ENCODE results near the gene MYL10.
"Not testable (repeated sequence)": the region's sequence is repeated elsewhere in the genome, so short reads cannot be mapped to it uniquely, and the experiment has no call there.

The MYL10 gene

DNA sequence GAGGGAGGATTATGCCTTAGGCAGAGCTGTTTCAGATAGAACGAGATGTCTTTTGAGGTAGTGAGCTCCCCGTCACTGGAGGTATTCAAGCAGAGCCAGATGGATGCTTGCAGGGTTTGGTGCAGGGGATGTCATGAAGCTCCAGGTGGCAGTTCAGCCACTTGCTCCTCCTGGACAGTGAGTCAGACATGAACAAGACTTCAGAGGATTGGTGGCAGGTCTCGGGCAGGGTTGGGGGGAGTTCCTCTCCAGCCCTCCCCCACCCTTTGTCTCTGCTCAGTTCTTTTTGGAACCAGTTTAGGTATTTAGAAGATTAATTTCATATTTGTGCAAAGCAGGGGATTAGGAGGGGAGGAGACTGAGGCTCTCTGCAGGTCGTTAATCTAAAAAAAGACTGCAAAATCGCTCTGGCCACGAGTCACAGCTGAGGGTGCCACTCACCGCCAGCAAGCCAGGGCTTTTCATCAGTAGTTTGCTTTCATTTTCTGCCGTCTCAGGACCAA lies 21.5 kb upstream of the MYL10 start:
- DNase-seq, result no peak

DNA sequence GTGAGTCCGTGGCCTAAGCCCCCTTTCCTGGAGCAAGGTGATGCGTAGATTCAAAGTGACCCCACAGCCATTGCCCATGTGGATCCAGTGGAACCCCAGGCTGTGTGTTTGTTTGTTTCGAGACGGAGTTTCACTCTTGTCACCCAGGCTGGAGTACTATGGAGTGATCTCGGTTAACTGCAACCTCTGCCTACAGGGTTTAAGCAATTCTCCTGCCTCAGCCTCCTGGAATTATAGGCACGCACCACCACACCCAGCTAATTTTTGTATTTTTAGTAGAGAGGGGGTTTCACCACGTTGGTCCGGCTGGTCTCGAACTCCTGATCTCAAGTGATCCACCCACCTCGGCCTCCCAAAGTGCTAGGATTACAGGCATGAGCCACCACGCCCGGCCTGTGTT lies 18.8 kb upstream of the MYL10 start:
- DNase-seq, result not testable (repeated sequence)

DNA sequence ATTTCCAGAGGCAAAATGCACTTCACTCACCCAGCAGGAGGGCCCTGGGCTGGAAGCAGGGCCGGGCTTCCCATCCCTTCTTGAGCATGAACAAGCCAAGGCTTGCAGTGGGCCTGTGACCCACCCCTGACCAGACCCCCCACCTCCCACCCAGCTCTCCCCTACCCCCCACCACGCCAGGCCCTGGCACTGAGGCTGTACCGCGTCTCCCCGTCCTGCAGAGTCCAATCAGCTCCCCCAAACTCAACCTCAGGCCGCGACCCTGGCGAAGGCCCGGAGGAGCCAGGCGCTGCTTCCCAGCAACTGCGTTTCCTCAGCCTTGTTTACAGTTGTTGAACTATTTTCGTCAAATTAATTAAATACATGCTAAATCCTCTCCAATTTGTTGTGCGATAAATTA lies 16.9 kb upstream of the MYL10 start:
- no peak for DNase-seq

DNA sequence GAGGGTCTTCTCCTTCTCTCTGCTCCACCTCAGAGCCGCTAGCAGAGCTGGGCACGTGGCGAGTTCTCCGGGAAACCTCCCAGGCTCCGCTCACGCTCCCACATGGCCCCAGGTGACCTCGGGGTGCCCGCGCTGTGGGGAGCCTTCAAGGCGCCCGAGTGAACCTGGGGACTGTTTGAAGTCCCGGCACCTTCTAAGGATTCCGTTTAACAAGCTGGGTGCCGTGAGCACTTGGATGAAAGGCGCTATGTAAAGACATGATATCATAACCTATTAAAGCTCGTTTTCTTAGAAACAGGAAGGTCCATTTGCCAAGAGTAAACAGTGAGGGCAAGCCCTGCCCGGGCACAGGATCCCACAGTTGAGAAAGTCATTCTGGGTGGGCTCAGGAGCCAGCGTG lies 15.8 kb upstream of the MYL10 start:
- DNase-seq, result no peak

DNA sequence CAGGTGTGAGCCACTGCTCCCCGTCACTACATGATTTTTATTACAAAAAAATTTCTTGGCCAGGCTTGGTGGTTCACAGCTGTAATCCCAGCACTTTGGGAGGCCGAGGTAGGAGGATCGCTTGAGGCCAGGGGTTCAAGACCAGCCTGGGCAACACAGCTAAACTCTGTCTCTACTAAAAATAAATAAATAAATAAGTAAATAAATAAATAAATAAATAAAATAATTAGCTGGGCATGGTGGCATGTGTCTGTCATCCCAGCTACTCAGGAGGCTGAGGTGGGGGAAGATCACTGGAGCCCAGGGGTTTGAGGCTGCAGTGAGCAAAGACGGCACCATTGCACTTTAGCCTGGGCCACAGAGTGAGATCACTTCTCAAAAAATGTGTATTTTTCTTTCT lies 10.0 kb upstream of the MYL10 start:
- not testable (repeated sequence) for DNase-seq

- no peak for DNase-seq
These were observed 7.9 kb upstream of the MYL10 start for GRCh38 chr7:101636822-101637623.

GRCh38 chr7:101635484-101635883 lies 6.4 kb upstream of the MYL10 start:
- DNase-seq, result no peak

GRCh38 chr7:101634196-101634717 lies 5.2 kb upstream of the MYL10 start:
- DNase-seq, result no peak

- DNase-seq, result no peak
These were observed 4.4 kb upstream of the MYL10 start for GRCh38 chr7:101633511-101633910.

DNA sequence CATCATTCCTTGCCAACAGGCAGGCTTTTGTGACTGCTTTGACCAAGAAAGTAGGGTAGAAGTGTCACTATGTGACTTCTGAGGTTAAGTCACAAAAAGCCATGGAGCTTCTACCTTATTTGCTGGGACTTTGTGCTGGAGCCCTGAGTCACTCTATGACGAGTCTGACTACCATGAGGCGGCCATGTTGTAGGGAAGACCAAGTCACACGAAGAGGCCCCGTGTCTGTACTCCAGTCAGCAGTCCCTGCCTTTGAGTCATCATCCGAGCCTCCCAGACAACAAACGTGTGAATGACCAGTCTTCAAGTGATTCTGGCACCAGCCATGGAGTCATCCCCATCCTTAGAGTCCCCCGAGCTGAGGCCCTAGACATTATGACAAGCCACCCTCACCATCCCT lies 3.5 kb upstream of the MYL10 start:
- no peak for DNase-seq

GRCh38 chr7:101631224-101631714 lies 2.2 kb upstream of the MYL10 start:
- no peak for DNase-seq

DNA sequence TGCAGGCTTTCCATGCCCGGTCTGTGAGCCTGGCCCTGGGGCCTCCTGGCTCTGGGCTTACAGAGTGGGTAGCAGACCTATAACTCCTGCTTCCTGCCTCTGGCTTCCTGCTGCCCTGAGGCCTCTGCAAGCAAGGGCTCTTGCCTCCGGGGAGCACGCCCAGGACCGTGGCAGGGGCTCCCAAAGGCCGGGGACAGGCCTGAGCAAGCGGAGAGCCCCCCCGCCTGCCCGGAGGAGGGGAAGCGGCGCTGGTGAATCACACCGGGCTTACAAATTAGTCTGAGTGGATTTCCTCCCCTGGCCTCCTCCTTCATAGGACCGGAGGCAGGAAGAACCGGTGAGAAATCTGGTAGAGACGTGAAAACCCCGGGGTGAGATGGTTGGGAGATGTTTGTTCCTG lies 1.5 kb upstream of the MYL10 start:
- peak; percentile 2 for DNase-seq

DNA sequence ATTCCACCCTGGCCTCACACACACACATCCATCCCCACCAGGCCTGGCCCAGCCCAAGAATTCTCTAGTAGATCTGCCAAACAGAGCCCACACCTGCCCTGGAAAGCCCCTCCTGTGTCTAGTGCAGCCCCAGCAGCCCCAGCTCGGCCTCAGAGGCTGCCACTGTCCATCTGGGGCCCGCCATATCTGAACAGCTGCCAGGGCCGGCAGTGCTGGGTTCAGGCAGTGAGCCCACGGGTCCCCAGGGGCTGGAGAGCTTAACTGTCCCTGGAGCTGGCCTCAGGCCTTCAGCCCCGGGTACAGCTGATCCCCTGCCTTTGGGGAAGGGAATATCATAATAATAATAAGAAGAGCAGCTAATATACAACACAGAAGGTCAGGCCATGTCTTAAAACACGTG lies 574 bp downstream of the MYL10 start:
- DNase-seq, result no peak

- no peak for DNase-seq
These were observed 2.3 kb downstream of the MYL10 start for GRCh38 chr7:101626758-101627157.

GRCh38 chr7:101626069-101626671 lies 2.9 kb downstream of the MYL10 start:
- DNase-seq, result no peak

DNA sequence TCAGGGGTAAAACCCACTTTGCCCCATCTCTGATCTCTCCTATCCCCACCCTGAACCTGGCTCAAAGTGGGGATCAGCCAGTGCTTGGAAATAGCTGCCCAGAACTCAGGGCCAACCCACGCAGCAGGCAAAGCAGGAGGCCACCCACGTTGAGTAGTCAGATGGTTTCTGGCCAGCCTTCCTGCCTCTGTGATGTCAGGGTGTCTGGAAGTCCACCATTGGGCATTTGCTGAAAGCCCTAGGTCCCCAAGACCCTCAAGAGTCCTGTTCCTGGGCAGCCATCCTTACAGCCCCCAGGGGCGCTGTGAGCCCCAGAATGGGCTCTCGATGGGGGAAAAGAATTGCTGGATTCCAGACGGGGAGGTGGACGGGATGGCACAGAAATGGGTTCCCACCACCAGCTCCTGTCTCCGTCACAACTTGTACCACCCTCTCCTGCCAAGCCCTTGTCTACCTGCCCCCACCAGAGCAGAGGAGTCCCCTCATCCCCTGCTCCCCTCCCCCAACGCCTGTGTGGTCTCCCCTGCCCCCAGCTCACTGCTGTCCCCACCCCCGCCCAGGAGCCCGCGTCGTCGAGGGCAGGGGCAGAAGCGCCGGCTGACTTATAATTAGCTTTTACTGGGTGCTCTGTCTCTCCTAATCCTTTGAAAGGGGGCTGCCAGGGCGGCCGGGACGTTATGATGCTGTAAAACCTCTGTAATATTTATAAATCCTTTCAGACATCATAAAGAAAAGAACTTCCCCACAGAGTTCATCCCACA lies 3.9 kb downstream of the MYL10 start:
- peak; percentile 11 for DNase-seq

DNA sequence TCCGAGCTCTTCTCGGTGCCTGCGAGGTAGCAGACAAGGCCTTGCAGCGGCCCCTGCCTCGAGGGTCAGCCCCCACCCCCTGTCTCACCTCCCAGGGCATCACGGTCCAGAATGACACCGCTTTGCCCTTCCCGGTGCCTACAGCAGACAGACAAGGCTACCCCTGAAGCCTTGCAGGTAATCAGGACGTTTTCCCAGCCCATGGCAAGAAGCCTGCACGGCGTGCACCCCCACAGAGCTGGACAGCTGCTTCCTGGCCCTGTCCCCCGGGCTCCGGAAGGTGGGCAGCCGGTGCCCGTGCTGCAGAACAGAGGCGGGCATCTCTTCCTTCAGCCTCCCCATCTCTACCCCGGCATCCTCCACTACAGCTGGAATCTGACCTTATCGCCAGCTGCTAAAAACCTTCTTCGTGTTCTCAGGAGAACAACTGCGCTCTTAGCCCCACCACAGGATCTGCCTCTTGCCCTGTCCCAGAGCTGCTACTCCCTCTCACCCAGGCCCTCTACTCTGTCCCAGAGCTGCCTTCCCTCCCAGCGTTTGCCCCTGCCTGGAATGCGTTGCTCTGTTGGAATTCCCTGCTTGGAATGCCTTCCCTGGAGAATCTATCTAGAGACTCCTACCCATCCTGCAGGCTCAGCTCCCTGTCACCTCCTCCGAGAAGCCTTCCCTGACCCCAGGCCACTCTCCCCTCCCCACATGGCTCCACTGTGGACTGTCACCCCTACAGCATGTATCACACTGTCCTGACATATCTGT lies 4.7 kb downstream of the MYL10 start:
- DNase-seq, result no peak

GRCh38 chr7:101622609-101623173 lies 6.4 kb downstream of the MYL10 start:
- DNase-seq, result no peak

DNA sequence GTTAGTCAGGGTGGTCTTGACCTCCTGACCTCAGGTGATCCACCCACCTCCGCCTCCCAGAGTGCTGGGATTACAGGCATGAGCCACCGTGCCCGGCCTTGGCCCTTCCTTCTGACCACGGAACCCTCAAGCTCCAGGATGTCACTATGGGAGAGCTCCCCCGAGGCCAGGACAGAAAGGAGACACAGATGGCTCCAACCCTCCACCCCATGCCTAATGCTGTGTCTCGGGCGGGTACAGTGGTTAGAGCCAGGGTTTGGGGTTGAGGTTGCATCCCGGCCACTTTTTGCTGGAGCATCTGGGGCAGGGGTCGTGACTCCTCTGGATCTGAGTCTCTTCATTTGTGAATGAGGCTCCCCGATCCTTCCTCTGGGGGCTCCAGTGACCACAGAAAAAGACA lies 8.1 kb downstream of the MYL10 start:
- no peak for DNase-seq

GRCh38 chr7:101620395-101620794 lies 8.7 kb downstream of the MYL10 start:
- DNase-seq, result no peak

GRCh38 chr7:101618916-101619315 lies 10.2 kb downstream of the MYL10 start:
- DNase-seq, result no peak

DNA sequence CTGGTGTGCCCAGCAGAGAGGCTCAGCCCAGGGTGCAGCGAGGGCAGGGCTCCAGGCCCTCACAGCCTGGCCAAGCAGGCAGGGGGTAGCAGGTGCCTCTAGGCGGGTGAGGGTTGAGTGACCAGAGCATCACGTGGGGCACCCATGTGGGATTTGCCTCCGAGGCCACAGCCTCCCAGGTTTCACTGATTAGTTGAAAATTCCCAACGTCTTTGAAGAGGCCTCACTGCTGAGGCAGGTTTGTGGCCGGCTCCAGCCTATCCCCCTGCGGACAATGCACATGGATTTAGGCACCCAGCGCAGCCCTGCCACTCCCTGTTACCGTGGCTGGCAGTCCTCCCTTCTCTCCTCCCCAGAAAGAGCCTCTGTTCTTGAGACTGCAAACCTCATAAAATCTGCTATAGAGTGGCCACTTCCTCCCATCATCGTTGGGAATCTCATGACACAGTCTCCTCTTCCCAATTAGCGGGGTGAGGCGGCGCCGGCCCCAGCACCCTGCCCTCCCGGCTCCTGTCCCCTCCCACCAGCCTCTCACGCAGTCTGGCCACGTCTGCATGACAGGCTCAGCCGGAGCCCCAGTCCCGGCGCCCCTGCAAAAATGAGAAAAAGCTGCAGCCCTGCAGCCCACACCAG lies 10.8 kb downstream of the MYL10 start:
- DNase-seq, result no peak
